ENCODE data around the gene CDH8.
A peak's percentile ranks its signal among the peaks of the same experiment; 100 is the strongest.

The CDH8 gene, protein sequence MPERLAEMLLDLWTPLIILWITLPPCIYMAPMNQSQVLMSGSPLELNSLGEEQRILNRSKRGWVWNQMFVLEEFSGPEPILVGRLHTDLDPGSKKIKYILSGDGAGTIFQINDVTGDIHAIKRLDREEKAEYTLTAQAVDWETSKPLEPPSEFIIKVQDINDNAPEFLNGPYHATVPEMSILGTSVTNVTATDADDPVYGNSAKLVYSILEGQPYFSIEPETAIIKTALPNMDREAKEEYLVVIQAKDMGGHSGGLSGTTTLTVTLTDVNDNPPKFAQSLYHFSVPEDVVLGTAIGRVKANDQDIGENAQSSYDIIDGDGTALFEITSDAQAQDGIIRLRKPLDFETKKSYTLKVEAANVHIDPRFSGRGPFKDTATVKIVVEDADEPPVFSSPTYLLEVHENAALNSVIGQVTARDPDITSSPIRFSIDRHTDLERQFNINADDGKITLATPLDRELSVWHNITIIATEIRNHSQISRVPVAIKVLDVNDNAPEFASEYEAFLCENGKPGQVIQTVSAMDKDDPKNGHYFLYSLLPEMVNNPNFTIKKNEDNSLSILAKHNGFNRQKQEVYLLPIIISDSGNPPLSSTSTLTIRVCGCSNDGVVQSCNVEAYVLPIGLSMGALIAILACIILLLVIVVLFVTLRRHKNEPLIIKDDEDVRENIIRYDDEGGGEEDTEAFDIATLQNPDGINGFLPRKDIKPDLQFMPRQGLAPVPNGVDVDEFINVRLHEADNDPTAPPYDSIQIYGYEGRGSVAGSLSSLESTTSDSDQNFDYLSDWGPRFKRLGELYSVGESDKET

DNA sequence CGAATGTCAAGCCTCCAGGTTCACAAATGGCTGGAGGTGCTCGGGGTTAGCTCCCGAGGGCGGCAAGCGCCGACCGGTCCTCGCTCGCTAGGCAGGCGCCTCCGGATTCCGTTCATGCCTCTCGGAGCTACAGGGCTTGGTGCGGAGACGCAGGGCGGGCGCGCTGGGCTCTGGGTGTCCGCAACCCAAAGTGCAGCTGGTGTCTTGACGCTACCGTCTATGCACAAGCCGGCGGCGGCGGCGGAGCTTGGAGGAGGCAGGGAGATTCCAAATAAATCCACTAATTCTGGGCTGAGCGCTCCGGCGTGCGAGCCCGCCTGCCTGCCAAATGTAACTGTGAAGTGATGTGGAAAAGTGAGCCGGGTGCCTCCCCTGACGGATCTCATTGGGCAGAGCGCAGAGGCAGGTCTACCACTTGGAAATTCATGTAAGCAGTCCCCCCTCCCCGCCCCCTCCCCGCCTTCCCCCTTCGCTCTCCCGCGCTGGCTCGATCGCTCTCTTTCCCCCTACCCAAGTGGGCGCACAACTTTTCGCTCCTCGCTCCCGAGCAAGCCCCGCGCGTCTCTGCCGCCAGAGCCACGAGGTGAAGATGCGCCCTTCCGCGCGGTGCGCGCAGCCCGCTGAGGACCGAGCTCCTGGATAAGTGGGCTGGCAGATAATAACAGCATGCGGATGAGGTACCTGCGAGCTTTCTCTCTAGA lies at the start of gene CDH8:
CDH8 (minus strand) TSS at position 338 of the 701 bp plus-strand sequence. CDS start 15,035 bp downstream, outside the sequence.
- DNase-seq (ENCODE audit: low spot score): peak; percentile 81

DNA sequence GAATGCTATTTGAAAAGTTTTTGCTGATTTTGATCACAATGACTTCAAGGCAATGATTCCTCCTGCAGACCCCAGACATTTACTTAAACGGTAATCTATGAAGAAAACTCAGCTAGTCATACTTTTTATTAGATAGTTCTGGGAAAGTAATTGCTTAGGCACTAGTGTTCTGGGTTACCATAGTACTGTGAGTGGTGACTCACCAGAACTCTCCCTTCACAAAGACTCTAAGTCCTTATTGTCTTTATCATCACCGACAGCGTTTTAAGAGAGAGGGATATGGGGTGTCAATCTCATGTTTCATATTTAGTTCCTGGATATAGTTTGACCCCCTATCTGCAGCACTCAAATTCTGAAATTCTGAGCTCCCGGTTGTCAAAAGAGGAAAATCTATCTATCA lies 43.0 kb upstream of the CDH8 start:
- DNase-seq (ENCODE audit: low spot score): no peak

GRCh38 chr16:62077998-62078397 lies 41.8 kb upstream of the CDH8 start:
- DNase-seq (ENCODE audit: low spot score): peak; percentile 14

- DNase-seq (ENCODE audit: low spot score): no peak
Measured at GRCh38 chr16:62076886-62077285, 40.6 kb upstream of the CDH8 start.

- no peak for DNase-seq (ENCODE audit: low spot score)
Measured at GRCh38 chr16:62068747-62069146, 32.5 kb upstream of the CDH8 start.

- no peak for DNase-seq (ENCODE audit: low spot score)
Measured at GRCh38 chr16:62067981-62068380, 31.7 kb upstream of the CDH8 start.

DNA sequence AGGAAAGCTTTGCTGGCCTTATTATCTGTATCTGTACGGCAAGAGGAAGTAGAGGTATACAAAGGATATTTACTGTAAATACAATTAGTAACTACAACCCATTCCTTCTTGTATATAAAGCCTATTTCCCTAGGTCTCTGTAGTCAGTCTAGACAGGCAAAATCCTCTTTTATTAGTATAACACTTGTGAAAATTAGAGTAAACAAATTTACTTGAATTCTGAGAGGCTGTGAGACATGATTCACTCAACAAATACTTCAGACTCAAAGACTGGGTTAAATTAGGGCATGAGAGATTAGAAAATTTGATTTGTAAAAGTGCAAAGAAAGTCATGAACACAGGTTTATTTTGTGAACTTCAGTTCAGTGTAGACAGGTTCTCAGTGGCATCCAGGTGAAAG lies 30.9 kb upstream of the CDH8 start:
- no peak for DNase-seq (ENCODE audit: low spot score)

GRCh38 chr16:62066747-62067146 lies 30.5 kb upstream of the CDH8 start:
- no peak for DNase-seq (ENCODE audit: low spot score)

DNA sequence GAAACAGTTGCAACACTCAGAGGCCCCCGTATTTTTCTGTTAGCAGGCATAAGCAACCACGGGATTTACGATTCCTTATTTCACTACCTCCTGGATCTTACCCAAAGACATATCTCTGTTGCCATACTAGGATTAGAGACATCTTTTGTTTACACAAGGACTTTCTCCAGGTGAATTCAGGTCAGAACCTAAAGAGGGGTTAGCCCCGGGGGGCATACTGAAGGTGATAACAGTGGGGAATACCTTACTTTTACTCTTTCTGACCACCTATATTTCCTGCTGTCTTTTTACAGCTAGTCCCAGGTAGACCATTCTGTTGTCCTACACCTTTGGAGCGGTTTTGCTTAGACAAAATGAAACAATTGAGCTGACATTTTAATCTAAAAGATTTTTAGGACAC lies 27.9 kb upstream of the CDH8 start:
- DNase-seq (ENCODE audit: low spot score): no peak

DNA sequence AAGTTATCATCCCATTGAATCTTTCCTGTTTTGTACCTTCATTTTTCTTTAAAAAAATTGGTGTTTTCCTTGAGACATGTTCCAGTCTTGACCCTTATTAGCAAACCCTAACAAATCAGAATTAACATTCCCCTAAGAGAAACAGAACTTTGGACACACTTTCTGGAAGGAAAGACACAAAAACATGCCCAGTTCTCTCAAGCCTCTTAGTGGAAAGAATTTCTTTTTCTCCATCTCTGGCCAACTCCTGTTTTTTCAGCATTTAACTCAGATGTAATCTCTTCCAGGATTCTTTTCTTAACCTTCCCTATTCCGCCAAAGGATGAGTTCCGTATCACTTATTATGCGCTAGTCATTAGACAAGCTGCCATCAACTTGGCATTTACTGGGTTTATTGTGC lies 23.9 kb upstream of the CDH8 start:
- DNase-seq (ENCODE audit: low spot score): no peak

DNA sequence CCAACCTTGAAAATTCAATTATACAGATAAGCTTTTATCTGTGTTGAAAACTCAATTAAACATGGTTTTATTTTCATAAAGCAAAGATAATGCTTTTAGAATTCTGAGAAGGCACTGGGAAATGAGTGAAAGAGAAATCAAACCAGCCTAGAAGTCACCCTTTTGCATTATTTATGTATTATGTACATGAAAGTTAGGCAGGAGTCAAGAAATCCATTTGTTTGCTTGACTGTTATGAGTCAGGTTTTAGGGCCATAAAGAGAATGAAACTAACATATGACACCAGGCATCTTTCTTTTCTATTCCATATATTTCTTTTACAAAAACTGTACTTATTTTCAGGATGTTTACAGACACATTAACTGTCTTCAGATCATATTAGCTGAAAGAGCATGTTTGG lies 23.3 kb upstream of the CDH8 start:
- no peak for DNase-seq (ENCODE audit: low spot score)

DNA sequence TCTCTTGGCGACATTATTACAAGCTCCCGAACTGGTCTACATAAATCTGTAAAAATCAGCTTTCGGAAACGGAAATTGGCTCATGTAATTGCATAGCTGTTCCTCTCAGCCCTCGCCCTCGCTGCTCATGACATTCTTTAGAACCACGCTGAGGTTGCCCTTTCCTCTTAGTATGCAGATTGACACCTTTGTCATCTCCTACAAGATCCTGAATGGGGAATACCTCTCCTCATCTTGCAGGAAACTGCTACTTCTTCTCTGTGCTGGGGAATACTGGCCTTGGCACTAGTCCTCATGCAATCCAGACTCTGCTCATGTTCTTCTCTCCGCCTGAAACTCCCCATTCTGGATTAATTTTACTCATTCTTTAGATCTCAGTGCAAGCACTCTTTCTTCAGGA lies 22.2 kb upstream of the CDH8 start:
- no peak for DNase-seq (ENCODE audit: low spot score)

DNA sequence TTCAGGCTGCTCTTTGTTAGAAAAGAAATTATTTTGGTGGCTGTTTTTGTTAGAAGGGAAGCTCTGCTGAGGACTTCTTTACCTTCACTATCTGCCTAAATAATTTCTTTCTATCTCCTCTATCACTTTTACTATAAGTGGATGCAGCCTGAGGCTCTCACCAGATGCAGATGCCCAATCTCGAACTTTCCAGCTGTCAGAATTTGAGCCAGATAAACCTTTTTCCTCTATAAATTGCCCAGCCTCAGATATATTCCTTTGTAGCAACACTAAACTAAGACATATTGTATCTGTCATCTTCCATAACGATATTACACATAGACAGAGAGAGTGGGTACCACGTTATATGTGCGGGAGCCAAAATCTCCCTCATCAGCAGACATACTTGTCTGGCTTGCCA lies 15.7 kb upstream of the CDH8 start:
- no peak for DNase-seq (ENCODE audit: low spot score)

DNA sequence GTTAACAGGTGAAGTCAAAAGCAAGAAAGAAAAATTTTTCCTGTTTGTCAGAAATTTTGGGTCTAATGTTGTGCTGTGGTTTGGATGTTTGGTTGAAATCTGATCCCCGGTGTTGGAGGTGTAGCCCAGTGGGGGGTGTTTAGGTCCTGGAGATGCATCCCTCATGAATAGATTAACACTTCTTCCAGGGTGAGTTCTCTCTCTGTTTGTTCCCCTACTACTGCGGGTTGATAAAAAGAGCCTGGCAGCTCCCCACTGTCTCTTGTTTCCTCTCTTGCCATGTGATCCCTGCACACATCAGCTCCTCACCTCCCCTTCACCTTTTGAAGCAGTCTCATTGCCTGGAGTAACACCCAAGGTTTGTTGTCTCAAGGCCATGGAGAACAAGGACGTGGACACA lies 14.6 kb upstream of the CDH8 start:
- DNase-seq (ENCODE audit: low spot score): no peak

DNA sequence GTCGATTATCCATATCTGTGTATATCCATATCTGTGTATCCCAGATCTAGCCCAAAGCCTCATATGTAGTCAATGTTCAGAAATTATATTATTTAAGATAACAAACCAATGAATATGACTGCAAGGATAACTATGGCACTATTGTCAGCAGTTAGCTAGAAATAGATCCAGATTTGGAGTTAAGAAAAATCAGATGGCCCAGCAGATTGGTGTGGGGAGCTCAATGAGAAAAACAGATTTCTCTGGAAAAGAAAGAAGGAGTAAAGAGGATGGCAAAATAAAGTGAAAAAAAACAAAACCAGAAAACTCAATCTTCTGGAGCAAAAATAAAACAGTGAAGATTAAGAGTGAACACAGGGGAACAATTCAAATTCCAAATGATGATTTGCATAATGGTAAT lies 10.6 kb upstream of the CDH8 start:
- DNase-seq (ENCODE audit: low spot score): no peak

DNA sequence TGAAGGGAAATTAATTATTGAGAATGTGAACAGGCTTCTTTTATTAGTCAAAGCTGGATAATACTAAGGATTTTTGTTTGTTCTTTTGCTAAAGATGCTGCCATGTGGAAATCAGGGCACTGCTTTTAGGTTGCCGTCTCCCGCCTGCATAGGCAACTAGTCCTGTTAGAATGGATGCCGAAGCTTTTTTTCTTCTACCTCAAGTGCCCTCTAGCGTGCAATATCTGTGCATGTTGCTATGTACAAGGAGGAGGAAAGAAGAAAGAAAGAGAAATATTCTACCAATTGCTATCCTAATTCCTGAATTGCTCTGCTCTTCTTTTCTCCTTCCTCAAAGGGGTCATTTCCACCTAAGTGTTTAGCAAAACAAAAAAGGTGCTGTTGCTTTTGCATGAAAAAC lies 5.2 kb upstream of the CDH8 start:
- DNase-seq (ENCODE audit: low spot score): peak; percentile 85

GRCh38 chr16:62038646-62039045 lies 2.4 kb upstream of the CDH8 start:
- DNase-seq (ENCODE audit: low spot score): no peak

DNA sequence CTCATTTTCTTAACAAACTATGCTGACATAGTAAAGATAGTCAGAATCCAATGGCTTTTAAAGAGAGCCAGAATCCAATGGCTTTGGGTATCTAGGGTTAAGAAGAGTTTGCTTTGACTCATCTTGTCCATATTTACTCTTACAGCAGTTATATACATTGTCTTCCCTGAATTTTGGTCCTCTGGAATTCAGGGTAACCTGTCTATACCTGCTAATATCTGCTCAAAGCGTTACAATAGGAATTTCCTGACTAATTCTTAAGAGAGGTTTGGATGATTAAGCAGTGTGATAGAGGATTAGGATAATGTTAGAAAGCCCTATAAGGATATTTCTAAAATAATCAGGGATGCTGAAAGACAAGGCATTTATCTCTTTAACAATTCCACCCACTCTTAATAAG lies 2.0 kb upstream of the CDH8 start:
- DNase-seq (ENCODE audit: low spot score): no peak

- DNase-seq (ENCODE audit: low spot score): peak; percentile 24
Measured at GRCh38 chr16:62036802-62037135, 531 bp upstream of the CDH8 start.

DNA sequence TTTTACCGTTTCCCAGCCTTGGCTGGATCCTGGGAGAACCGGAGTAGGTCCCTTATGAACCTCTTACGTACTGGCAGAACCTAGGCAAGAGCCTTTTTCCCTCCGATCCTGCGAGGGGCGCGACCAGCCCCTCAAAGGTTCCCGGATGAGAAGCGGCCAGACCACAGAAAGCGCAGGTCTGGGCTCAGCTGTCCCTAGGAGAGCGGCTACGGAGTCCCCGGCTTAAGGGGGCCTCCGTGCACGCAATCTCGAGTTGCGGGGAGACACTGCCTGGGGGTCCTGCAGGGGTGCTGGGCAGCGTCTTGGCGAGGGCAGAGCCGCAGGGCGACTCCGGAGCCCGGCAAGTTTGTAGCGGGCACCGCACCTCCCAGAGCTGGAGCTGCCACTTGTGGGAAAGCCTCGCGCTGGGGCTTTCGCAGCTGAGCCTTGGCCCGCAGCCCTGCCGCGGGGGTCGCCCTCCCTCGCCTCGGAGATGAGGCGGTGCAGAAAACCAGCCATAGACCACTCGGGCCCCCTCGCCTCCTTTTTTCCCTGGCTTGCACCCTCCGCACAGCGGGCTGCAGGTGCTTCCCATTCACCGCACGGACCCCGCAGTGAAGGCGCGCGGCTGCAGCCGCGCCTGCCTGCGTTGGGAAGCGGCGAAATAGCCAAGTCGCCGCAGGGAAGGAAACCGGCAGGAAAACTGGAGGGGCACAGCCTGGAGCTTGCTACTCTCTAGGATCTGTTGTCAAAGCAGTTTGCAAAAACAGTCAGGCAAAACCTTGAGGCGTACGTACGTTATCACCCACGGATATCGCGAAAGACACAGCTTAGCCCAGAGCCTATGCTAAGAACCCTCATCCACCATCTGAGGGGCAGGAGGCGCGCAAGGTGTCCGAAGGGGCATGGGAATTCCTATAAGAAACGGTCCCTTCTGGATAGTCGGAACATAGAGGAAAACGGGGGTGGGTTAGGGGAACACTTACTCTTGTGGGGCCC lies 834 bp downstream of the CDH8 start:
- peak; percentile 22 for DNase-seq (ENCODE audit: low spot score)

GRCh38 chr16:62034231-62035114 lies 1.8 kb downstream of the CDH8 start:
- DNase-seq (ENCODE audit: low spot score): peak; percentile 34

Data from Ammon's horn (tissue), 1 donor.